ENCODE measurements around the gene HNMT. TPM values are rescaled to one million over a fixed set of nuclear protein-coding genes. Genes with fewer than 3 reads are reported as not detected.
"Not testable (repeated sequence)": the region's sequence is repeated elsewhere in the genome, so short reads cannot be mapped to it uniquely, and the experiment has no call there.

Gene HNMT
- total RNA-seq, 1 donor from 2014 or later, result 90.4 TPM

GRCh38 chr2:138043588-138043987, 79.3 kb downstream of the HNMT start:
- DNase-seq (ENCODE audit: low spot score), result not testable (repeated sequence)

GRCh38 chr2:138058427-138058826, 94.2 kb downstream of the HNMT start:
- DNase-seq (ENCODE audit: low spot score), result no peak

GRCh38 chr2:138059487-138060300, 95.4 kb downstream of the HNMT start:
- no peak for DNase-seq (ENCODE audit: low spot score)

- DNase-seq (ENCODE audit: low spot score), result peak; percentile 54
These were observed 96.0 kb downstream of the HNMT start for GRCh38 chr2:138060301-138060635.

- no peak for DNase-seq (ENCODE audit: low spot score)
These were observed 97.7 kb downstream of the HNMT start for GRCh38 chr2:138061961-138062360.

- no peak for DNase-seq (ENCODE audit: low spot score)
These were observed 98.9 kb downstream of the HNMT start for GRCh38 chr2:138063181-138063580.

Measured in ureter (tissue), 1 donor.